Panc1 (cell line): Measurements from ENCODE around the gene CUX1. TPM values are rescaled to one million over a fixed set of nuclear protein-coding genes. Genes with fewer than 3 reads are reported as not detected.

Experiments used
- ATAC-seq: fragments of 200-7000 bp; cut with Tn5 transposase; 2 replicates; pipeline ENCODE4 v1.9.1; 2020; ENCODE audit warnings: mild to moderate bottlenecking, moderate library complexity
- BruUV-seq: library from RNA; stranded (reverse); fragments of 400-500 nt; replicated peaks from 2 replicates; lab custom pipeline; 2021; lab: Mats Ljungman, UMichigan
- CTCF ChIA-PET: fragments of 300-600 bp; sonication (Branson Sonifier 250); formaldehyde crosslinking; loops from one replicate; lab custom pipeline; 2022; ENCODE audit warnings: antibody characterized with exemption; lab: Charles Lee
- POLR2A ChIA-PET: fragments of 300-600 bp; sonication (Branson Sonifier 250); formaldehyde crosslinking; loops from one replicate; lab custom pipeline; 2022; ENCODE audit warnings: antibody characterized with exemption; lab: Charles Lee
- DNase-seq: peaks from one replicate; pipeline ENCODE4 v3.0.0-alpha.2; 2010; ENCODE audit warnings: low read depth, low spot score
- H3K27ac ChIP-seq: 2 replicates; pipeline ENCODE4 v1.5.1; 2011; ENCODE audit warnings: mild to moderate bottlenecking, low read length, inconsistent platforms
- H3K27me3 ChIP-seq: fragments of 200-500 bp; sonication (Bioruptor generic); 2 replicates; pipeline ENCODE4 v1.6.0; 2014; ENCODE audit warnings: low read length, inconsistent platforms; ENCODE audit not compliant: control insufficient read depth, insufficient read depth
- H3K36me3 ChIP-seq: fragments of 200-500 bp; sonication (Bioruptor generic); 2 replicates; pipeline ENCODE4 v1.5.1; 2014; ENCODE audit warnings: inconsistent platforms, mild to moderate bottlenecking, low read length, moderate library complexity; ENCODE audit not compliant: control insufficient read depth, insufficient read depth
- H3K4me1 ChIP-seq: 2 replicates; pipeline ENCODE4 v1.5.1; 2011; ENCODE audit warnings: inconsistent platforms, mild to moderate bottlenecking, low read length, moderate library complexity; ENCODE audit not compliant: control insufficient read depth, insufficient read depth
- H3K4me3 ChIP-seq, 2 experiments: 2 replicates each; pipeline ENCODE4 v1.5.1; 2011 to 2012; ENCODE audit warnings: low read depth in 2 of 2, low read length in 2 of 2, mild to moderate bottlenecking in 2 of 2, inconsistent platforms in 1 of 2, moderate library complexity in 1 of 2
- H3K9me3 ChIP-seq: fragments of 200-500 bp; sonication (Bioruptor generic); 2 replicates; pipeline ENCODE4 v1.5.1; 2014; ENCODE audit warnings: low read depth, mild to moderate bottlenecking, inconsistent platforms, low read length, moderate library complexity; ENCODE audit not compliant: control insufficient read depth, insufficient read depth
- POLR2AphosphoS5 ChIP-seq: IDR thresholded peaks from 2 replicates; pipeline ENCODE4 v1.6.1; 2012; ENCODE audit warnings: mild to moderate bottlenecking, low read depth, low read length, moderate library complexity
- SIN3A ChIP-seq: IDR thresholded peaks from 2 replicates; pipeline ENCODE4 v1.6.1; 2012; ENCODE audit warnings: low read depth, mild to moderate bottlenecking, low read length, moderate library complexity, borderline replicate concordance; ENCODE audit not compliant: insufficient read depth
- TCF7L2 ChIP-seq: IDR thresholded peaks from 2 replicates; pipeline ENCODE4 v1.6.1; 2011; ENCODE audit warnings: mild to moderate bottlenecking, low read depth, low read length, inconsistent platforms
- in situ Hi-C: cut with HindIII; loops from 2 replicates; pipeline ENCODE4 v1.10.0; 2016; ENCODE audit warnings: low sequenced_read_pairs, low pct_unique_long_range_greater_than_20kb
- intact Hi-C: fragments of 100-400 bp; cut with micrococcal nuclease; formaldehyde crosslinking; loops from one replicate; pipeline ENCODE4 v1.10.0; 2022; ENCODE audit not compliant: unreplicated experiment
- total RNA-seq: library from RNA; stranded (reverse); gene quantifications from one replicate; pipeline ENCODE4 v1.2.1, GENCODE V29; 2021; ENCODE audit not compliant: unreplicated experiment
- TF ChIP-seq, protein P1 (sequence below), 2 experiments: IDR thresholded peaks; 2 replicates each; pipeline ENCODE4 v1.6.1; 2011 to 2012; ENCODE audit warnings: low read depth in 2 of 2, control low read depth in 1 of 2, low read length in 1 of 2, mild to moderate bottlenecking in 1 of 2, moderate library complexity in 1 of 2; ENCODE audit not compliant: insufficient read depth in 1 of 2
- TF ChIP-seq, protein P2 (sequence below): fragments of 450-650 bp; IDR thresholded peaks from 2 replicates; pipeline ENCODE4 v1.5.1; 2017; ENCODE audit warnings: mild to moderate bottlenecking

CUX1 gene
- total RNA-seq, 1 experiment from 2014 or later, result 50.9 TPM

DNA sequence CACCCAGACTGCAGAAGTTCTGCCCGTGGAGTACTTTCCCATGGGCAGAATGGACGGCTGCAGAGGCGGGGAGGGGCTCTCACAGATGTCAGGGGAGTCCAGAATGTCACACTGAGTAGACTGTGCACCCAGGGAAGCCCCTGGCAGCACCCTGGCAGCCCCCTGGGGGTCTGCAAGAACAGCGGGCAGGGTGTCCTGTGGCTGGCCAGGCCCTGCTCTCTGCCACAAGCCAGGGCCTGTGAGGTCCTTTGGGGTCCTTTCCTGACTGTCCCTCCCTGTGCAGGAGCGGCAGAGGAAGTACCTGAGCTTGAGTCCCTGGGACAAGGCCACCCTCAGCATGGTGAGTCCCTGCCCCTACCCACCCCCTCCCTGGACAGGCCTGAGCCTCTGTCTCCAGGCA is 463.1 kb downstream of the CUX1 start:
- Histone ChIP-seq H3K27ac (no peak overlapping the region), H3K27me3 (no peaks in the 10 kb centered on the region), H3K36me3 (no peaks in the 10 kb centered on the region), H3K4me1 (no peaks in the 10 kb centered on the region; the same call in 1 of the 2 replicates), H3K4me3 (no peak overlapping the region), H3K9me3 (no peaks in the 10 kb centered on the region)
- BruUV-seq, result no TSS peak
- ChIA-PET CTCF (no interaction called here), POLR2A (no interaction called here)
- no peak for DNase-seq
- intact Hi-C loops, result loop anchor here (1.0 kb wide), 1 partner anchor 110 kb away; no protein-coding TSS in a partner anchor
- TF ChIP-seq, protein P1, sequence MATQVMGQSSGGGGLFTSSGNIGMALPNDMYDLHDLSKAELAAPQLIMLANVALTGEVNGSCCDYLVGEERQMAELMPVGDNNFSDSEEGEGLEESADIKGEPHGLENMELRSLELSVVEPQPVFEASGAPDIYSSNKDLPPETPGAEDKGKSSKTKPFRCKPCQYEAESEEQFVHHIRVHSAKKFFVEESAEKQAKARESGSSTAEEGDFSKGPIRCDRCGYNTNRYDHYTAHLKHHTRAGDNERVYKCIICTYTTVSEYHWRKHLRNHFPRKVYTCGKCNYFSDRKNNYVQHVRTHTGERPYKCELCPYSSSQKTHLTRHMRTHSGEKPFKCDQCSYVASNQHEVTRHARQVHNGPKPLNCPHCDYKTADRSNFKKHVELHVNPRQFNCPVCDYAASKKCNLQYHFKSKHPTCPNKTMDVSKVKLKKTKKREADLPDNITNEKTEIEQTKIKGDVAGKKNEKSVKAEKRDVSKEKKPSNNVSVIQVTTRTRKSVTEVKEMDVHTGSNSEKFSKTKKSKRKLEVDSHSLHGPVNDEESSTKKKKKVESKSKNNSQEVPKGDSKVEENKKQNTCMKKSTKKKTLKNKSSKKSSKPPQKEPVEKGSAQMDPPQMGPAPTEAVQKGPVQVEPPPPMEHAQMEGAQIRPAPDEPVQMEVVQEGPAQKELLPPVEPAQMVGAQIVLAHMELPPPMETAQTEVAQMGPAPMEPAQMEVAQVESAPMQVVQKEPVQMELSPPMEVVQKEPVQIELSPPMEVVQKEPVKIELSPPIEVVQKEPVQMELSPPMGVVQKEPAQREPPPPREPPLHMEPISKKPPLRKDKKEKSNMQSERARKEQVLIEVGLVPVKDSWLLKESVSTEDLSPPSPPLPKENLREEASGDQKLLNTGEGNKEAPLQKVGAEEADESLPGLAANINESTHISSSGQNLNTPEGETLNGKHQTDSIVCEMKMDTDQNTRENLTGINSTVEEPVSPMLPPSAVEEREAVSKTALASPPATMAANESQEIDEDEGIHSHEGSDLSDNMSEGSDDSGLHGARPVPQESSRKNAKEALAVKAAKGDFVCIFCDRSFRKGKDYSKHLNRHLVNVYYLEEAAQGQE (IDR thresholded peaks at IDR 0.05; ENCODE audit: insufficient read depth in 1 of 2, low read depth in 2 of 2, low read length in 1 of 2), result no peak
- TF ChIP-seq, protein P2, sequence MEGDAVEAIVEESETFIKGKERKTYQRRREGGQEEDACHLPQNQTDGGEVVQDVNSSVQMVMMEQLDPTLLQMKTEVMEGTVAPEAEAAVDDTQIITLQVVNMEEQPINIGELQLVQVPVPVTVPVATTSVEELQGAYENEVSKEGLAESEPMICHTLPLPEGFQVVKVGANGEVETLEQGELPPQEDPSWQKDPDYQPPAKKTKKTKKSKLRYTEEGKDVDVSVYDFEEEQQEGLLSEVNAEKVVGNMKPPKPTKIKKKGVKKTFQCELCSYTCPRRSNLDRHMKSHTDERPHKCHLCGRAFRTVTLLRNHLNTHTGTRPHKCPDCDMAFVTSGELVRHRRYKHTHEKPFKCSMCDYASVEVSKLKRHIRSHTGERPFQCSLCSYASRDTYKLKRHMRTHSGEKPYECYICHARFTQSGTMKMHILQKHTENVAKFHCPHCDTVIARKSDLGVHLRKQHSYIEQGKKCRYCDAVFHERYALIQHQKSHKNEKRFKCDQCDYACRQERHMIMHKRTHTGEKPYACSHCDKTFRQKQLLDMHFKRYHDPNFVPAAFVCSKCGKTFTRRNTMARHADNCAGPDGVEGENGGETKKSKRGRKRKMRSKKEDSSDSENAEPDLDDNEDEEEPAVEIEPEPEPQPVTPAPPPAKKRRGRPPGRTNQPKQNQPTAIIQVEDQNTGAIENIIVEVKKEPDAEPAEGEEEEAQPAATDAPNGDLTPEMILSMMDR, result no peak
- TF ChIP-seq POLR2AphosphoS5 (no peak), TCF7L2 (no peak), SIN3A (no peak)
- in situ Hi-C loops, result loop anchor here (10.0 kb wide), 1 partner anchor 134 kb away; no protein-coding TSS in a partner anchor
- ATAC-seq, result no peak

DNA sequence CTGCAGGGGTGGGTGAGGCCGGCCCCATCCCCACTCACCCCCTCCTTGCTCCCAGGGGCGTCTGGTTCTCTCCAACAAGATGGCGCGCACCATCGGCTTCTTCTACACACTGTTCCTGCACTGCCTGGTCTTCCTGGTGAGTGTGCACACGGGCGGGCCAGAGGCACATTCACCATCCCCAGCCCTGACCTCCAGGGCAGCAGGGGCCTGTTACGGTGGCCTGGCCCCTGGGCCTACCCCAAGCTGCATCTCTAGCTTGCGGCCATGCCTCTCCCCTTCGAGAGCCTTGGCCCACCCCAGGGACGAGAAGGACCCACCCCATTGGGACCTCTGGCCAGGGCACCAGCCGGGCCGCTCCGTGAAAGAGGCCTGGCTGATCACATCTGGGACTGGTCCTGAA is 464.4 kb downstream of the CUX1 start:
- no peak for DNase-seq
- Histone ChIP-seq H3K4me3 (no peak overlapping the region), H3K36me3 (no peaks in the 10 kb centered on the region), H3K9me3 (no peaks in the 10 kb centered on the region), H3K4me1 (no peaks in the 10 kb centered on the region; the same call in 1 of the 2 replicates), H3K27me3 (no peaks in the 10 kb centered on the region), H3K27ac (no peak overlapping the region)
- BruUV-seq, result no TSS peak
- intact Hi-C loops (no loop called here), in situ Hi-C loops (loop anchor here (10.0 kb wide), 1 partner anchor 133 kb away; no protein-coding TSS in a partner anchor)
- no peak for ATAC-seq
- TF ChIP-seq SIN3A (no peak), POLR2AphosphoS5 (no peak), TCF7L2 (no peak)
- TF ChIP-seq, protein P2, result no peak
- TF ChIP-seq, protein P1 (IDR thresholded peaks at IDR 0.05; ENCODE audit: insufficient read depth in 1 of 2, low read depth in 2 of 2, low read length in 1 of 2), result no peak
- ChIA-PET POLR2A (no interaction called here), CTCF (interaction anchor here (0.6 kb wide), 1 partner anchor 960 kb away, joined by 3 read pairs; the partner anchor contains the start of gene IFT22)
